Breast epithelium (tissue), 4 donors: ENCODE results near the gene GPLD1. TPM values are rescaled to one million over a fixed set of nuclear protein-coding genes. Genes with fewer than 3 reads are reported as not detected.

Source experiments
- DNase-seq, 2 donors: peaks; one replicate each; pipeline ENCODE4 v3.0.0-alpha.2; 2019; ENCODE audit warnings: low spot score in 2 of 2
- H3K27ac ChIP-seq, 2 donors: fragments of 200-600 bp; sonication (generic) in 1 of 2; one replicate each; pipeline ENCODE4 v1.5.1; 2016 to 2019; ENCODE audit warnings: mild to moderate bottlenecking in 1 of 2
- H3K27me3 ChIP-seq, 2 donors: fragments of 200-600 bp; sonication (generic) in 1 of 2; one replicate each; pipeline versions ENCODE4 v1.5.1 to v1.6.0; 2017 to 2019; ENCODE audit warnings: control low read depth in 1 of 2, mild to moderate bottlenecking in 1 of 2
- H3K36me3 ChIP-seq: fragments of 200-600 bp; one replicate; pipeline ENCODE4 v1.5.1; 2019
- H3K4me1 ChIP-seq, 2 donors: fragments of 200-600 bp; sonication (generic); one replicate each; pipeline ENCODE4 v1.5.1; 2016 to 2019; ENCODE audit warnings: control low read depth in 1 of 2
- H3K4me3 ChIP-seq, 3 donors: fragments of 200-600 bp; sonication (generic); 1 replicate in 2 of 3; 2 replicates in 1 of 3; pipeline ENCODE4 v1.5.1; 2016 to 2019; ENCODE audit warnings: mild to moderate bottlenecking in 3 of 3, moderate library complexity in 2 of 3
- H3K9me3 ChIP-seq, 2 donors: fragments of 200-600 bp; sonication (generic) in 1 of 2; one replicate each; pipeline ENCODE4 v1.5.1; 2016 to 2019; ENCODE audit warnings: control low read depth in 1 of 2
- POLR2A ChIP-seq: fragments of 450-650 bp; IDR thresholded peaks from one replicate; pipeline ENCODE4 v1.6.1; 2016; ENCODE audit warnings: antibody characterized with exemption, mild to moderate bottlenecking, moderate library complexity
- POLR2AphosphoS5 ChIP-seq, 3 donors: sonication (generic); formaldehyde crosslinking; IDR thresholded peaks; one replicate each; pipeline ENCODE4 v1.6.1; 2017; ENCODE audit warnings: antibody characterized with exemption in 3 of 3
- intact Hi-C: fragments of 100-400 bp; cut with DNase I; formaldehyde crosslinking; loops from one replicate; pipeline ENCODE4 v1.15.1; 2023; ENCODE audit warnings: low total_unique reads
- total RNA-seq, 3 donors: library from RNA; depleted of rRNA; stranded (reverse); fragments of >200 nt; gene quantifications; one replicate each; pipeline ENCODE4 v1.1.0, GENCODE V29; 2016
- TF ChIP-seq, protein P1 (sequence below), 3 donors: fragments of 450-650 bp; IDR thresholded peaks; one replicate each; pipeline ENCODE4 v1.5.1; 2016 to 2017; ENCODE audit warnings: antibody characterized with exemption in 3 of 3, mild to moderate bottlenecking in 3 of 3, moderate library complexity in 3 of 3

The GPLD1 gene
- total RNA-seq, 3 donors from 2014 or later, result 1.3 to 7.7 (median 2.5) TPM

DNA sequence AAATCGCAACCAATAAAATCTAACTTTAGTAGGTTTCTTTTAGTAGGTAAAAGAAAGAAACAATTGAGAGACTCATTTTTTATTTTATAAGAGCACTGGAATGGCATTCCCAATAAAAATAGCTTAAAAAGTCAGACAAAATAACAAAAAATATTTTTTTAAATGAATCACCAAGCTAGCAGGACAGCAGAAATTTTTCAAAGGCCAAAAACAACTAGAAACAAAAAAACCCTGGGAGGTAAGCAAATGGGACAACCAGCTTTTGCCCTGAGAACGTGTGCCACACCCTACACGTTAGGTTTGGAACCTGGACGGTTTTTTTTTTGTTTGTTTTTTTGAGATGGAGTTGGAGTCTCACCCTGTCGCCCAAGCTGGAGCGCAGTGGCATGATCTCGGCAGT lies 19.6 kb downstream of the GPLD1 start:
- Histone ChIP-seq H3K27ac (no peak overlapping the region), H3K9me3 (no peaks in the 10 kb centered on the region), H3K36me3 (no peaks in the 10 kb centered on the region), H3K4me3 (no peak overlapping the region), H3K27me3 (no peaks in the 10 kb centered on the region), H3K4me1 (no peaks in the 10 kb centered on the region)
- DNase-seq, result no peak
- no peak for TF ChIP-seq POLR2AphosphoS5 (IDR thresholded peaks at IDR 0.05)
- no peak for TF ChIP-seq POLR2A
- TF ChIP-seq, protein P1, sequence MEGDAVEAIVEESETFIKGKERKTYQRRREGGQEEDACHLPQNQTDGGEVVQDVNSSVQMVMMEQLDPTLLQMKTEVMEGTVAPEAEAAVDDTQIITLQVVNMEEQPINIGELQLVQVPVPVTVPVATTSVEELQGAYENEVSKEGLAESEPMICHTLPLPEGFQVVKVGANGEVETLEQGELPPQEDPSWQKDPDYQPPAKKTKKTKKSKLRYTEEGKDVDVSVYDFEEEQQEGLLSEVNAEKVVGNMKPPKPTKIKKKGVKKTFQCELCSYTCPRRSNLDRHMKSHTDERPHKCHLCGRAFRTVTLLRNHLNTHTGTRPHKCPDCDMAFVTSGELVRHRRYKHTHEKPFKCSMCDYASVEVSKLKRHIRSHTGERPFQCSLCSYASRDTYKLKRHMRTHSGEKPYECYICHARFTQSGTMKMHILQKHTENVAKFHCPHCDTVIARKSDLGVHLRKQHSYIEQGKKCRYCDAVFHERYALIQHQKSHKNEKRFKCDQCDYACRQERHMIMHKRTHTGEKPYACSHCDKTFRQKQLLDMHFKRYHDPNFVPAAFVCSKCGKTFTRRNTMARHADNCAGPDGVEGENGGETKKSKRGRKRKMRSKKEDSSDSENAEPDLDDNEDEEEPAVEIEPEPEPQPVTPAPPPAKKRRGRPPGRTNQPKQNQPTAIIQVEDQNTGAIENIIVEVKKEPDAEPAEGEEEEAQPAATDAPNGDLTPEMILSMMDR (IDR thresholded peaks at IDR 0.05), result no peak
- intact Hi-C loops, result no loop called here

DNA sequence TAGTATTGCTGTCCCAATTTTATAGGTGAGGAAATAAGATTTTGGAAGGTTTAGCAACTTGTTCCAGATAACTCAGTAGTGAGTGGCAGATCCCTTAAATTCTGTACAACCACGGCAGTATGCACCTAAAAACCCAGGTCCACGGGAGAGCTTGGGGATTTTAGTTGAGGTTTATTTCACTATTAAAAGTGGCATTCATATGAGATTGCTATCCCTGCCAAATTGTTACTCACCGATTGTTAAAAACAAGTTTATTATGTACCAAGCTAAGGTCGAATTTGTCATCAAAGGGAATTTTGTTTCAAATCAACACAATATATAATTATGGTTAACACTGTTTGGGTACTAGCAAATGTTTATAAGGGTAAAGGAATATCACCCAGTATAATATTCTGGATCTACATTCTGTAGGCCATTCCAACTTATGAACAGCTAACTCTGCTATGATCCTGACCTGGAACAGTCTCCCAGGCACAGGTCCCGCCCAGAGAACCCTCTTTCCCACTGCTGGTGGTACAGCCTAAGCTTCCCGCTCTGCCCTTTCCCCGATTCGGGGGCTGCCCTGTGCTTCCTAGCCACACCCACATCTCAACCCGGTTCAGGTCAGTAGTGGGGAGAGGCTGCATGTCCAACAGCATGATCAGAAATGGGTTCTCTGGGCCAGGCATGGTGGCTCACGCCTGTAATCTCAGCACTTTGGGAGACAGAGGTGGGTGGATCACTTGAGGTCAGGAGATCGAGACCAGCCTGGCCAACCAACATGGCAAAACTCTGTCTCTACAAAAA lies 24.9 kb downstream of the GPLD1 start:
- no peak overlapping the region for H3K27ac ChIP-seq
- intact Hi-C loops, result no loop called here
- TF ChIP-seq POLR2AphosphoS5 (IDR thresholded peaks at IDR 0.05) (no peak), POLR2A (no peak)
- TF ChIP-seq, protein P1 (IDR thresholded peaks at IDR 0.05), result no peak

DNA sequence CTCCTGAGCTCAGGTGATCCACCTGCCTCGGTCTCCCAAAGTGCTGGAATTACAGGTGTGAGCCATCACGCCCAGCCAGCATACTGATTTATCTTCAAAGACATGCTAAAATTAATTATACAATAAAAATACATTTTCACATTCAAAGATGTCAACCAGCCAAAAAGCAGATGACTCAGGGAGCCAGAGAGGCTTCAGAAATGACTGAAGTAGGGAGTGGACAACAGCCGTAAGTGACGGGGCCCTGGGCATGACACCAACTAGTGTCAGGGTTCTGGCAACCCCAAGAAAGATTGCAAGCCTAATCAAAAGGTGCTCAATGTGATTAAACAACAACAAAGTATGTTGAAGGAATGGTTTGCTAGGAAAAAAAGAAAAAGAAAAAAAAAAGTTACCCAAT lies 28.4 kb downstream of the GPLD1 start:
- no peak overlapping the region for H3K27ac ChIP-seq
- H3K27me3 ChIP-seq, result no peaks in the 10 kb centered on the region
- H3K9me3 ChIP-seq, result no peaks in the 10 kb centered on the region
- intact Hi-C loops, result no loop called here
- no peaks in the 10 kb centered on the region for H3K4me1 ChIP-seq
- no peak for DNase-seq
- H3K36me3 ChIP-seq, result no peaks in the 10 kb centered on the region
- H3K4me3 ChIP-seq, result no peak overlapping the region
- no peak for TF ChIP-seq POLR2AphosphoS5 (IDR thresholded peaks at IDR 0.05)
- TF ChIP-seq POLR2A, result no peak
- TF ChIP-seq, protein P1 (IDR thresholded peaks at IDR 0.05), result no peak

More for the DNA sequence above, 24.9 kb downstream of the GPLD1 start:
- Histone ChIP-seq H3K9me3 (no peaks in the 10 kb centered on the region), H3K4me3 (no peak overlapping the region), H3K36me3 (no peaks in the 10 kb centered on the region), H3K4me1 (no peaks in the 10 kb centered on the region), H3K27me3 (no peaks in the 10 kb centered on the region)
- no peak for DNase-seq

DNA sequence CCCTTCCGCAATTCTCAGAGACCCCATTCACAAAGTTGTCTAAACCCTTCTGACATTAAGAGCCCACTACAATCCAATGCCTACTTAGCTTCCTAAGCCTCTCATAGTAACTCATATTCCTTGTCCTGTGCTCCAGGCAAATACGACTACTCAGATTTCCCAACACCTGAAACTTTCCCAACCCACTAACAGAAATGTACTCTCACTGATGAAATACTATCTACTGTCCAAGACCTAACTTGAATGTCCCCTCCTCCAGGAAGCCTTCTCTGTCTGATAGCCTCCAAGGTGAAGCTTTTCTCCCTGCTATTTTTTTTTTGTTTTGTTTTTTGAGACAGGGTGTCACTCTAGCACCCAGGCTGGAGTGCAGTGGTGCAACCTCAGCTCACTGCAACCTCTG lies 30.4 kb downstream of the GPLD1 start:
- no peak overlapping the region for H3K4me3 ChIP-seq
- no peaks in the 10 kb centered on the region for H3K4me1 ChIP-seq
- no peak for DNase-seq
- TF ChIP-seq POLR2A (no peak), POLR2AphosphoS5 (IDR thresholded peaks at IDR 0.05) (no peak)
- TF ChIP-seq, protein P1 (IDR thresholded peaks at IDR 0.05), result no peak
- intact Hi-C loops, result no loop called here
- no peaks in the 10 kb centered on the region for H3K9me3 ChIP-seq
- no peak overlapping the region for H3K27ac ChIP-seq
- no peaks in the 10 kb centered on the region for H3K36me3 ChIP-seq
- no peaks in the 10 kb centered on the region for H3K27me3 ChIP-seq

DNA sequence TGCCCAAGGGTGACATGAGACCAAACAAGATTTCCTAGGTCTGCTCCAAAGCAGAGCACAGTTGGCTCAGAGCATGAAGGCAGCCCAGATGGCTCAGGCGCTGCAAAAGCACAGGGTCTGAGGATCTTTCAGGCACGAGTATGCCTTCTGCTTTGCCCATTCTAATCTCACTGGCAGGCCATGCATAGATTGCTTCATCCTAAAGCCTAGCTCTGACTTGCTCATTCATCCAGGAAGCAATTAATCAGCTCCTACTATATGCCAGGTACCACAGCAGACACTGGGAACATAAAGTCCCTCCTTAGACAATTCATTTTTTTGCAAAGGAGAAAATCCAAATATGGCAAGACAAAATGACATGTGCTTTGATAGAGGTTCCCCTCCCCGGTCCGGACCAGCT lies 31.2 kb downstream of the GPLD1 start:
- H3K27ac ChIP-seq, result no peak overlapping the region
- H3K4me3 ChIP-seq, result no peak overlapping the region
- H3K9me3 ChIP-seq, result no peaks in the 10 kb centered on the region
- no peaks in the 10 kb centered on the region for H3K27me3 ChIP-seq
- DNase-seq, result no peak
- intact Hi-C loops, result no loop called here
- TF ChIP-seq, protein P1 (IDR thresholded peaks at IDR 0.05), result no peak
- TF ChIP-seq POLR2AphosphoS5 (IDR thresholded peaks at IDR 0.05) (no peak), POLR2A (no peak)
- H3K4me1 ChIP-seq, result no peaks in the 10 kb centered on the region
- H3K36me3 ChIP-seq, result no peaks in the 10 kb centered on the region
